Hematopoietic multipotent progenitor cell treated with erythropoietin and hydrocortisone succinate and interleukin-3 and kit ligand, for 8 days (in vitro differentiated cells): Measurements from ENCODE around the gene AIPL1.

ENCODE experiments used
- DNase-seq: peaks from one replicate; pipeline ENCODE4 v3.0.0-alpha.2; 2015

The AIPL1 gene

DNA sequence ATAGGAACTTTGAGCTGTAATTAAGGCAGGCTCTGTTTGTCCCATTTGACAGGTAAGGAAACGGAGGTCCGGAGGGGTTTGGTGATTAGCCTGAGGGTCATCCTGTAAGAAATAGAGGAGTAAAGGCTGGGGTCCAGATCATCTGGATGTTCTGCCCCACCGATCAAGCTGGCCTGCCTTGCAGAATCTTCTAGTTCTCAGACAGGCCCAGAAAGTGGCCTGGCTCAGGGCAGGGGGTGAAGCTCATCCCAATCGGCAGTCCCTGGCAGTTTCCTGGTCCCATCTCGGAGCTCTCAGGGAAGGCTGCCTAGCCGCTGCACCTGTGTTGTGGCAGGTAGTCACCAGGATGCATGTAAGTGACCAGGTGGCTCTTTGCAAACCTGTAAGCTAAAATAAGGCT lies 13.6 kb upstream of the AIPL1 start:
- DNase-seq, result no peak

DNA sequence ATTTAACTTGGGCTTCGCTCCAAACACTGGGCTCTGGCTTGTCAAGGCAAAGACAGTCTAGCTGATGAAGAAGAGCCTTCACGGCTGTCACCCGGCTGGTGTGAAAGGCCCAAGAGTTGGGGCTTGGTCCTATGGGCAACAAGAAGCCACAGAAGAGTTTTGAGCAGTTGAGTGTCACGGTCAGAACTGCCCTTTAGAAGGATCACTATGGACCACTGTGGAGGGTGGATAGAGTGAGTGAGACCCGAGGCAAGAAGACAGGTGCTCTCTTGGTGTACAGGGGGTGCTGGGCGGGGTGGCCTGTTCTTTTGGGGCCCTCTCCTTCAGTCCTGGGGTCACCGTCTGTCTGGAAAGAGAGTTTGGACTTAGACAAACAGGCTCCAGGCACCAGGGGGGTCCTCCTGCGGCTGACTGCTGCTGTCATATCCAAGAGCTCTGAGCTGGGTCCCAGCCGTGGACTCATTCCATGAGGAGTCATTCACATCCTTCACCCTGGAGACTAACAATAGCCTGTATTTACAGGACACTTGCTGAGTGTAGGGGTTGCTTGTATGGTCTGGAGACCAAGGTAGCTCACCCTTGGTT lies 11.7 kb upstream of the AIPL1 start:
- no peak for DNase-seq

GRCh38 chr17:6444571-6445335 lies 9.8 kb upstream of the AIPL1 start:
- no peak for DNase-seq

DNA sequence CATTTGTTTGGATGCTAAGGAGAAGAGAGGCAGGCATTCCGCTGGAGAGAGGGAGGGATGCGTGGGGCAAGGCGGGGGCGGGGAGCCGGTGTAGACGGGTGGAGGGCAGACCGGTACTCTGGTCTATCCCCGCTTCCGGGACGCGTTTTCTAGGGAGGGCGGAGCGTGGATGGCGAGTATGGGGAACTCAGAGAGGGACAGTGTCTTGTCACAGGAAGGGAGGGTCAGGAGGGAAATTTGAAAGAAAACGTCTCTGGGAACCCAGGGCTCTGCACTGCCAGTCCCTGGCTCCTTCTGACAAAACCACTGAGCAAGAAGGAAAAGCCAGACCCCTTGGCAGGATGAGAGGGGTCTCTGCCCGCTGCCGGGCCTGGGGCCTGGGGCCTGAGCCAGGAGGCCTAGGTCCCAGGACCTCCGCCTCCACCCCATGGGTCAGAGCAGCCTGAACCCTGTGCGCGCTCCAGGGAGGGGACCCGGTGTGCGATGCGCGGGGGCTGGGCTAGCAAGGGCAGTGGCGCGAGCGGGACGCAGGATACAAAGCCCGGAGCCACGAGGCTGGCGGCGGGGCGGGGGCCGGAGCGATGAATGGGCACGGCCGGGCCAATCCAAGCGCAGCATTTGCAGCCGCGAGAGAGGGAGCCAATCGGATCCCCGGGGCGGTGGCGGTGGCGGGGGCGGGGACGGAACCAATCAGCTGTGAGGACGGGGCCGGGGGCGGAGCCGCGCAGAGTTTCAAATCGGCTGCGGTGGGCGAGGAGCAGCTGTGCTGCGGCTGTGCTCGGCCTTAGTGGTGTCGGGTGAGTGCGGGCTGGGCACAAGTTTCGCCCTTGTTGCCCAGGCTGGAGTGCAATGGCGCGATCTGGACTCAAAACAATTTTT lies 9.0 kb upstream of the AIPL1 start, which contains the start of gene PIMREG:
Gene PIMREG (plus strand): TSS at position 764 of the 879 bp plus-strand sequence. CDS start 656 bp downstream, outside the sequence.
- DNase-seq, result peak; percentile 69

GRCh38 chr17:6442775-6443174 lies 7.9 kb upstream of the AIPL1 start:
- no peak for DNase-seq

DNA sequence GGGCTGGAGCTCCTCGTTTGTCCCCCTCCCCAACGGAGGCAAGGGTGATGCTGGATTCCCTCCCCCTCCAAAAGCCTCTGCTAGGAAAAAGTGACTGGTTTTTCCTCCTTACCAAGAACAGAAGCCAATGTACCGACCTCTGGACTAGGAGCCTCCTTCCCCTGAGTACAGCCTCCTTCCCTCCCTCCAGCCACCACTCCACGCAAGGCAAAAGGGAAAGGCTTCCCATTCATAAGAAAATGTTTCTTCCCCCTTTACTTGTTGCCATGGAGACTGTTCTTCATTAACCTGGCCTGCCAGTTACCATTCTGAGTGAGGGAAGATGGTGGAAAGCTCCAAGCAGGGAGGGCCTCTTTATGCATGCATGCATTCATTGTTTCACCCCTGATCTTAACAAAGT lies 5.0 kb upstream of the AIPL1 start:
- DNase-seq, result no peak

- no peak for DNase-seq
Measured at GRCh38 chr17:6437956-6438355, 3.0 kb upstream of the AIPL1 start.

- no peak for DNase-seq
Measured at GRCh38 chr17:6437466-6437865, 2.5 kb upstream of the AIPL1 start.

DNA sequence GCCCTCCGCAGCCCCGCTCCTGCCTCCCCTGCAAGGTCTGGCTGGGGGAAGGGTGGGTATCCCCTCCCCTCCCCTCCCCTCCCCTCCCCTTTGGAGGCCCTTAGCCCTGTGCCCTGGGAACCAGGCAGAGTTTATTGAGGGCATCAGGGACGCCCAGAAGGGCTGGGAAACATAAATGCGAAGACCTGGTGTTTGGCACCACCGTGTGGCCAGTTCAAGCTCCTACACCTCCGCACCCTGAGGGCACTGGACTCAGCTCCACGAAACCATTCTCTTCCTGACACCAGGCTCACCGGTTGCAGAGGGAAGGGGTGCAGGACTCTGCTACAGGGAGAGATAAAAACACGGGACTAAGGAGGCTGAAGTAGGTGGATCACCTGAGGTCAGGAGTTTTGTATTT lies 1.0 kb upstream of the AIPL1 start:
- peak; percentile 58 for DNase-seq

DNA sequence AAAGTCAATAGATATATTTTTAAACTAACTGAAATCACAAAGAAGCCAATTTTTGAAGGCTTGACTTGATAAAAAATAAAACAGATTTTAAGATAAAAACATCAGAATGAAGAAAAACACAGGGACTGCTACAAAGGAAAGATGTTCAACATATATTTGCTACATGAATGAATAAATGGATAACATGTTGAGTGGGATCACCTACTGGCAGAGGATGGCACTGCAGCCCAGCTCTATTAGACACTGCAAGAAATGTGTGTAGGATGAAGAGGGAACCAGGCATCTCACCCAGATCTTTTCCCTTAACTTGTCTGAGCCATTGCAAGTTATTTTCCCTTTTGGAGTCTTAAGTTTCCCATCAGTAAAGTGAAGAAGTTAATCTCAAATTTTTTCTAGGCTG lies 4.2 kb downstream of the AIPL1 start:
- DNase-seq, result peak; percentile 5

- no peak for DNase-seq
Measured at GRCh38 chr17:6429266-6429665, 5.7 kb downstream of the AIPL1 start.

- DNase-seq, result no peak
Measured at GRCh38 chr17:6428207-6428965, 6.5 kb downstream of the AIPL1 start.

GRCh38 chr17:6427279-6427781 lies 7.6 kb downstream of the AIPL1 start:
- no peak for DNase-seq

GRCh38 chr17:6426356-6427101 lies 8.4 kb downstream of the AIPL1 start:
- no peak for DNase-seq

DNA sequence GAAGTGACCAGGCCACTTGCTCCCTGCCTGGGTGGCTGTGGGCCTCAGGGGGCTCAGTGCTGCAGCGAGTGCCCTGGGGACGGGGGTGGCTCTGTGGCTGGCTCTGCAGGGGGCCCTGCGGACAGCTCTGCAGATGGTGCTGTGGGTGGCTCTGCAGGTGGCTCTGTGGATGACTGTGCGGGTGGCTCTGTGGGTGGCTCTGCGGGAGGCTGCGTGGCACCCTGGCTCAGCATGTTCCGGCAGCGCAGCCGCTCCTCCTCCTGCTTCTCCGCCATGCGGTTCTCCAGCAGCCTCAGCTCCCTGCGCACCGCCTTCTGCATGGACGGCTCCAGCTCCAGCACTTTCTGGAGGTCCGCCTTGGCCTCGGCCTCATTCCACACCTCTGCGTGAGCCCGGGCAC lies 9.5 kb downstream of the AIPL1 start:
- DNase-seq, result no peak

- DNase-seq, result no peak
Measured at GRCh38 chr17:6423931-6424330, 11.0 kb downstream of the AIPL1 start.

- no peak for DNase-seq
Measured at GRCh38 chr17:6422654-6423241, 12.2 kb downstream of the AIPL1 start.

DNA sequence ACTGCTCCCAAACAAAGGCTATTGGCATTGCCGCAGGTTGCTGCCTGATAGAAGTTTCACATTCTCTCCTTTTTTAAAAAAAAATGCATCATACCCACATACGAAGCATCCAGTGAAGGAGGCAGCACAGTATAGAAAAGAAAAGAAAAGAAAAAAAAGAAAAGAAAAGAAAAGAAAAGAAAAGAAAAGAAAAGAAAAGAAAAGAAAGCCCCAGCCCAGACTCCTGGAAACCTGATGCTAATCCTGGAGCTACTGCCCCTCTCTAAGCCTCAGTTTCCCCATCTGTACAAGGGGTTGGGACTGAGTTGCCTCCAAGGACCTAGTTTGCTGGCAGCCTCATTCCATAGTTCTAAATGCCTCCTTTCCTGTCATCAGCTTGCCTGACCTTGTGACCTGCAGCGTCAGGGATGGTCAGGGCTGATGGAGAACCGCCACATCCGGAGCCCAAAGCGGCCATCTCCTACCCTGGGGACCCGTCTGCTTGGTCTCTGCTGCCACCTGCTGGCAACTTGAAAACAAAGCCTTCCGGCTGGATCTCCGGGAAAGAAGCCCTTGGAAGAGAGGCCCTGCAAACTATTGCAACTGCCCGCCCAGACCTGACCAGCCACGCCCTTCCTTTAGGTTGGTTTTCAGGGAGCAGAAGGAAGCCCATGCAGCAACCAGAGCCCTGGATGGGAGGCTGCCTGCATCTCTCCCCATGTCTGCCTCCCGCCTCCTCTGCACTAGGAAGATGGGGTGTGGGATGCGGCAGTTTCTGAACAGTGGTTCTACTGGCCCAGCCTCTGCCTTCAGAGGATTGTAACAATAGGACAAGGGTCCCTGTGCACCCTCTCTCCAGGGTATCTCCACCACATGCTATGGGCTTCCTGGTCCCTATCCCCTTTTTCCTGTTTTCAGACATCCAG lies 13.0 kb downstream of the AIPL1 start:
- peak; percentile 66 for DNase-seq

- DNase-seq, result peak; percentile 9
Measured at GRCh38 chr17:6420173-6420641, 14.7 kb downstream of the AIPL1 start.

DNA sequence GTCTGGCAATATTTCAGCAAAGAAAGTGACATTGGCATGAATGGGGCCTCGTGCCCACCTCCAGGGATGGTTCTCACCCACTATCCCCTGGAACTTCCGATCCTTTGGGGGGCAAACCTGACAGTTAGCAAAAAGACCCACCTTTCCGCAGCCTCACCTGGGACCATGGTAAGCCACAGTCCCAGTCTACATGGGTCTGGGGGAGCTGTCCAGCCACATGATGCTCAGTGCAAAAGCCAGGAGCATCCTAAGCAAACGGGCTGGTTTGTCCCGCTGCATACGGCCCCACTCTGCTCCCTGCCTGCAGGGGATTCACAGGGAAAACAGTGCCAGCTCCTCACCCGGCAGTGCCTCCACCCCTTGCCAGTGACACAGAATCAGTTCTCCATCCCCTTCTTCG lies 19.3 kb downstream of the AIPL1 start:
- DNase-seq, result no peak
